Upper lobe of left lung (tissue), 4 donors: ENCODE measurements around the gene UBE3B.

Source experiments
- EP300 ChIP-seq, 4 donors: sonication (generic); formaldehyde crosslinking; IDR thresholded peaks; one replicate each; pipeline ENCODE4 v1.5.1; 2017; ENCODE audit warnings: antibody characterized with exemption in 4 of 4, control low read depth in 2 of 4
- POLR2A ChIP-seq, 4 donors: fragments of 450-650 bp; IDR thresholded peaks; one replicate each; pipeline ENCODE4 v1.5.1; 2016 to 2017; ENCODE audit warnings: antibody characterized with exemption in 4 of 4, mild to moderate bottlenecking in 2 of 4
- TF ChIP-seq, protein P1 (sequence below), 6 experiments: fragments of 450-650 bp in 4 of 6; fragments of 200-600 bp in 2 of 6; sonication (generic) in 2 of 6; IDR thresholded peaks; one replicate each; pipeline ENCODE4 v1.5.1; 2016 to 2019; ENCODE audit warnings: antibody characterized with exemption in 6 of 6

GRCh38 chr12:109443794-109444193, 33.6 kb upstream of the UBE3B start:
- TF ChIP-seq, protein P1, sequence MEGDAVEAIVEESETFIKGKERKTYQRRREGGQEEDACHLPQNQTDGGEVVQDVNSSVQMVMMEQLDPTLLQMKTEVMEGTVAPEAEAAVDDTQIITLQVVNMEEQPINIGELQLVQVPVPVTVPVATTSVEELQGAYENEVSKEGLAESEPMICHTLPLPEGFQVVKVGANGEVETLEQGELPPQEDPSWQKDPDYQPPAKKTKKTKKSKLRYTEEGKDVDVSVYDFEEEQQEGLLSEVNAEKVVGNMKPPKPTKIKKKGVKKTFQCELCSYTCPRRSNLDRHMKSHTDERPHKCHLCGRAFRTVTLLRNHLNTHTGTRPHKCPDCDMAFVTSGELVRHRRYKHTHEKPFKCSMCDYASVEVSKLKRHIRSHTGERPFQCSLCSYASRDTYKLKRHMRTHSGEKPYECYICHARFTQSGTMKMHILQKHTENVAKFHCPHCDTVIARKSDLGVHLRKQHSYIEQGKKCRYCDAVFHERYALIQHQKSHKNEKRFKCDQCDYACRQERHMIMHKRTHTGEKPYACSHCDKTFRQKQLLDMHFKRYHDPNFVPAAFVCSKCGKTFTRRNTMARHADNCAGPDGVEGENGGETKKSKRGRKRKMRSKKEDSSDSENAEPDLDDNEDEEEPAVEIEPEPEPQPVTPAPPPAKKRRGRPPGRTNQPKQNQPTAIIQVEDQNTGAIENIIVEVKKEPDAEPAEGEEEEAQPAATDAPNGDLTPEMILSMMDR (IDR thresholded peaks at IDR 0.05): peak in 2 of 6 experiments; percentile 28 to 57
- TF ChIP-seq POLR2A (IDR thresholded peaks at IDR 0.05): no peak
- TF ChIP-seq EP300 (IDR thresholded peaks at IDR 0.05): peak in 1 of 4 donors; percentile 5
